ENCODE data around the gene CDH12.

GRCh38 chr5:21711866-21712758 is 1141.0 kb downstream of the CDH12 start:
- TF ChIP-seq EZH2 (IDR thresholded peaks at IDR 0.05; ENCODE audit: insufficient read depth, low read length), result no peak
- no peak for TF ChIP-seq CTCF (IDR thresholded peaks at IDR 0.05; ENCODE audit: insufficient read depth, low read depth, low read length)
